Esophagus squamous epithelium (tissue), 4 donors: Measurements from ENCODE around the gene SPINK1.

Experiments
- POLR2A ChIP-seq, 4 donors: fragments of 450-650 bp; IDR thresholded peaks; one replicate each; pipeline ENCODE4 v1.6.1; 2017; ENCODE audit warnings: antibody characterized with exemption in 4 of 4, mild to moderate bottlenecking in 4 of 4, moderate library complexity in 3 of 4
- TF ChIP-seq, protein P1 (sequence below), 6 experiments: fragments of 450-650 bp in 4 of 6; fragments of 200-600 bp in 2 of 6; sonication (generic) in 2 of 6; IDR thresholded peaks; one replicate each; pipeline ENCODE4 v1.5.1; 2016 to 2019; ENCODE audit warnings: antibody characterized with exemption in 6 of 6, mild to moderate bottlenecking in 4 of 6, moderate library complexity in 4 of 6

DNA sequence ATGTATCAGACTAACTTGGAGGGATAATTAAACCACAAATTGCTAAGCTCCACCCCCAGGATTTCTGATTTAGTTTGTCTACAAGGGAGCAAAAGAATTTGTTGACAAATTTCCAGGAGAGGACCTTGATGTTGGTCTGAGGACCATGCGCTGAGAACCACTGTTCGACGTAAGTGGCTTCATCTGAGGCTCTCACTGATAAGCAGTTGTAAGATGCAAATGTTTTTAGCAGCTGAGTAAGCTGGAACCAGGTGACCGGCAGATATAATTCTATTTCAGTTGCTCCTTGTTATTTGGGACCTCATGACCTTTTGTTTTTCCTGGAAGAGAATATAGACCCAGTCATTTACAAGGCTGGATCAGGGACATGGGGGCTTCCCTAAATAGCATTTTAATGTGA, 14.1 kb upstream of the SPINK1 start:
- TF ChIP-seq, protein P1, sequence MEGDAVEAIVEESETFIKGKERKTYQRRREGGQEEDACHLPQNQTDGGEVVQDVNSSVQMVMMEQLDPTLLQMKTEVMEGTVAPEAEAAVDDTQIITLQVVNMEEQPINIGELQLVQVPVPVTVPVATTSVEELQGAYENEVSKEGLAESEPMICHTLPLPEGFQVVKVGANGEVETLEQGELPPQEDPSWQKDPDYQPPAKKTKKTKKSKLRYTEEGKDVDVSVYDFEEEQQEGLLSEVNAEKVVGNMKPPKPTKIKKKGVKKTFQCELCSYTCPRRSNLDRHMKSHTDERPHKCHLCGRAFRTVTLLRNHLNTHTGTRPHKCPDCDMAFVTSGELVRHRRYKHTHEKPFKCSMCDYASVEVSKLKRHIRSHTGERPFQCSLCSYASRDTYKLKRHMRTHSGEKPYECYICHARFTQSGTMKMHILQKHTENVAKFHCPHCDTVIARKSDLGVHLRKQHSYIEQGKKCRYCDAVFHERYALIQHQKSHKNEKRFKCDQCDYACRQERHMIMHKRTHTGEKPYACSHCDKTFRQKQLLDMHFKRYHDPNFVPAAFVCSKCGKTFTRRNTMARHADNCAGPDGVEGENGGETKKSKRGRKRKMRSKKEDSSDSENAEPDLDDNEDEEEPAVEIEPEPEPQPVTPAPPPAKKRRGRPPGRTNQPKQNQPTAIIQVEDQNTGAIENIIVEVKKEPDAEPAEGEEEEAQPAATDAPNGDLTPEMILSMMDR (IDR thresholded peaks at IDR 0.05): no peak
- no peak for TF ChIP-seq POLR2A (IDR thresholded peaks at IDR 0.05)
